Measurements from ENCODE around the gene SH3GL3. TPM values are rescaled to one million over a fixed set of nuclear protein-coding genes. Genes with fewer than 3 reads are reported as not detected.
A peak's percentile ranks its signal among the peaks of the same experiment; 100 is the strongest.

Gene SH3GL3
- total RNA-seq, 1 donor from 2014 or later, result 1.2 TPM

DNA sequence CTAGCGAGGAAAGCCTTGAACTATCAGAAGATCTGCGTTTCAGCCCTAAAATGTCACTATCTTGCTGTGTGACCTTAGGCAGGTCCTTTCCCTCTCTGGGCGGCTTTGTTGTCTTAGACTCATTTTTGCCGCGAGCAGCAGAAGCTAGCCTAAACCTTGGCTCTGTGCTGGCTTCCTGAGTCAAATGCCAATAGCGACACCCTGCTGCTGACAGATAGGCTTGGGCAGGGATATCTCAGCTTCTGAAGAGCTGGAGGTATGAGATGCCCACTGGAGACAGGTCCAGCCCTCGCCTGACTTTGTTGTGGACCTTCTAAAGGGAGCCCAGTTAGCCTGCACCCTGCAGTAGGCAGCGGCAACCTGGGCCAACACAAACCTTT, 208.1 kb downstream of the SH3GL3 start:
- Mint-ChIP-seq H3K4me1 (ENCODE audit: low read depth) (peaks cover 12% of the 10 kb centered on the region), H3K27ac (no peak overlapping the region), H3K27me3 (peaks cover 65% of the 10 kb centered on the region), H3K9me3 (ENCODE audit: low read depth) (no peaks in the 10 kb centered on the region), H3K36me3 (ENCODE audit: insufficient read depth) (no peaks in the 10 kb centered on the region), H3K4me3 (ENCODE audit: low read depth) (peak overlapping the region; percentile 22)
- TF ChIP-seq CTCF (IDR thresholded peaks at IDR 0.05; ENCODE audit: unreplicated experiment), result no peak
- no peak for DNase-seq (ENCODE audit: low spot score, unreplicated experiment)

DNA sequence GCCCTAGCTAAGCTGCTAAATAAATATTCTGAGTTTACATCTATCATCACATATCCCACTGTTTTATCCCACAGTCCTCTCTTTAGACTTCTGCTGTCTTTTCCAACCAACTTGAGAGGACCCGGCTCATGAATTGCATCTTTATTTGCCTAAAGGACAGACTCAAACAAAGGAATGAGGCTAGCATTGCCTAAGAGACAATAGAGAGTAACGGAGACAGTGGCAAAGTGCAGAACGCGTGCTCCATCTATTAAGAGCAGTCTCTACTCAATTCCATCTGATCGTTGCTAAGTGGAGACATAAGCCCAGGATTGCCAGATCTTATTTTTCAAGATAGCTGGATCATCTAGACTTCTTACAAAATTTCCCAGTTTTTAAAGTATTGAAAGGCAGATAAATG, 209.1 kb downstream of the SH3GL3 start:
- Mint-ChIP-seq H3K27me3 (peaks cover 57% of the 10 kb centered on the region), H3K27ac (no peak overlapping the region), H3K4me1 (ENCODE audit: low read depth) (peaks cover 12% of the 10 kb centered on the region), H3K4me3 (ENCODE audit: low read depth) (no peak overlapping the region), H3K36me3 (ENCODE audit: insufficient read depth) (no peaks in the 10 kb centered on the region), H3K9me3 (ENCODE audit: low read depth) (no peaks in the 10 kb centered on the region)
- TF ChIP-seq CTCF (IDR thresholded peaks at IDR 0.05; ENCODE audit: unreplicated experiment), result no peak
- DNase-seq (ENCODE audit: low spot score, unreplicated experiment), result no peak

DNA sequence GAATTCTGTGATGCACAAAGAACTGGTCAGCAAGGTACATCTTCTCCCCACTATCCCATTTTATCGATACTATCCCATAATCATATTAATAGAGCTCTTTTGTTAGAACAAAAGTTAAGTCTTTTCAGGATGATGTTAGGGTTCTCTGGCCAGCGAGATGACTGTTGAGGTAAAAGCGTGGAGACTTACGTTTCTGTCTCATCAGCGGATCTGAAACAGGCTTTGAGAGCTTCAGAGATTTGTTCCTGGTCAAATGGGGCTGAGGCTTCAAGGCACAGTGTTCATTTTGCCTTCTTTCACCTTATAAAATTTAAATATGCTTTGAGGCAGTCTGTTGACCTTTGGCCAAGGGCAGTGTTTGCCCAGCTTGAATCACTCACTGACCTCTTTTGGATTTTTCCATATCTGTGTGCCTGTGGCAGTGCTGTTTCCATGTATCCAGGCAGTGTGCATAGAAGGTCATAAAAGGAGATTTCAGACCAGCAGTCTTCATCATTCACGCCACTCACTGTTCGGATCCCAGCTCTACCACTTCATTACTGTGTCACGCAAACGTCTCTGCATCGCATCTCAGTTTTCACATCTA, 209.9 kb downstream of the SH3GL3 start:
- Mint-ChIP-seq H3K4me3 (ENCODE audit: low read depth) (no peak overlapping the region), H3K9me3 (ENCODE audit: low read depth) (no peaks in the 10 kb centered on the region), H3K27me3 (peaks cover 50% of the 10 kb centered on the region), H3K4me1 (ENCODE audit: low read depth) (peaks cover 12% of the 10 kb centered on the region), H3K27ac (no peak overlapping the region), H3K36me3 (ENCODE audit: insufficient read depth) (no peaks in the 10 kb centered on the region)
- DNase-seq (ENCODE audit: low spot score, unreplicated experiment), result no peak
- TF ChIP-seq CTCF (IDR thresholded peaks at IDR 0.05; ENCODE audit: unreplicated experiment), result no peak

DNA sequence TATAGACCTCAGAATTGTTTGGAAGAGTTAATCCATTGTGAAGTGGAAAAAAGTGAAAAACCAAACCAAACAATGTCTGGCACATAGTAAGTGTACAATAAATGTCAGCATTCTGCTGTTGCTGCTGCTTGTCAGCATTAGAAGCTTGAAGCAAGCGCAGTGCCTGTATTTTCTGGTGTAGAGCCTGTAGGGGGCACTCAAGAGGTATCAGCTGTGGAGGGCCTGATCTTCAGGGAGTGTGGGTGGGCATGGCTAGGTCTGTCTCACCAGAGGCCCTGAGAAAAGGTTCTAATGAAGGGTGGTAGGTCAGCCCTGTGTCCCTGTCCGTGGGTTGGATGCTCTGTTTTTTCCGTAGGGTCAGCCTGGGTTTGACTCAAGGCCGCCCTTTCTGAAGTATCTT, 210.4 kb downstream of the SH3GL3 start:
- peak; percentile 38 for TF ChIP-seq CTCF (IDR thresholded peaks at IDR 0.05; ENCODE audit: unreplicated experiment)
- Mint-ChIP-seq H3K4me1 (ENCODE audit: low read depth) (peaks cover 12% of the 10 kb centered on the region), H3K27ac (no peak overlapping the region), H3K4me3 (ENCODE audit: low read depth) (no peak overlapping the region), H3K36me3 (ENCODE audit: insufficient read depth) (no peaks in the 10 kb centered on the region), H3K9me3 (ENCODE audit: low read depth) (no peaks in the 10 kb centered on the region), H3K27me3 (peaks cover 45% of the 10 kb centered on the region)
- DNase-seq (ENCODE audit: low spot score, unreplicated experiment), result no peak

GRCh38 chr15:83658430-83659416, 211.6 kb downstream of the SH3GL3 start:
- H3K4me3 Mint-ChIP-seq (ENCODE audit: low read depth), result no peak overlapping the region
- H3K27ac Mint-ChIP-seq, result no peak overlapping the region
- H3K9me3 Mint-ChIP-seq (ENCODE audit: low read depth), result no peaks in the 10 kb centered on the region
- no peak for TF ChIP-seq CTCF (IDR thresholded peaks at IDR 0.05; ENCODE audit: unreplicated experiment)
- peaks cover 12% of the 10 kb centered on the region for H3K4me1 Mint-ChIP-seq (ENCODE audit: low read depth)
- peaks cover 43% of the 10 kb centered on the region for H3K27me3 Mint-ChIP-seq
- H3K36me3 Mint-ChIP-seq (ENCODE audit: insufficient read depth), result no peaks in the 10 kb centered on the region
- DNase-seq (ENCODE audit: low spot score, unreplicated experiment), result no peak

Measured in progenitor cell of endocrine pancreas (in vitro differentiated cells).